ENCODE data around the gene KCNQ1. TPM values are rescaled to one million over a fixed set of nuclear protein-coding genes. Genes with fewer than 3 reads are reported as not detected.

The KCNQ1 gene
- total and polyA plus RNA-seq, 2 donors (not counting 1 experiment from before 2014, with no cell fraction given) = 21.5 to 28.8 TPM

GRCh38 chr11:2752923-2753322 is 308.1 kb downstream of the KCNQ1 start:
- TF ChIP-seq EZH2 (IDR thresholded peaks at IDR 0.05; ENCODE audit: borderline replicate concordance, insufficient read depth, low read depth, low read length, poor library complexity, severe bottlenecking) (no peak), CTCF (IDR thresholded peaks at IDR 0.05) (no peak)
- Mint-ChIP-seq H3K4me1 (no peaks in the 10 kb centered on the region), H3K27ac (no peak overlapping the region), H3K27me3 (no peaks in the 10 kb centered on the region), H3K4me3 (no peak overlapping the region), H3K9me3 (ENCODE audit: insufficient read depth) (peaks cover 2% of the 10 kb centered on the region)
- H3K27ac ChIP-seq (ENCODE audit: low read length in 2 of 2) = no peak overlapping the region
- ChIA-PET POLR2A (no interaction called here), CTCF (no interaction called here)
- H3K4me3 ChIP-seq (ENCODE audit: control extremely low read depth in 1 of 5, extremely low read depth in 1 of 5, insufficient read depth in 1 of 5, low read depth in 2 of 5, low read length in 4 of 5) = no peak overlapping the region
- DNase-seq (no peak), ATAC-seq (ENCODE audit: low read depth) (no peak)
- 89% methylated on average over 9 of the region's 12 CpGs for WGBS (ENCODE audit: insufficient coverage)
- no peaks in the 10 kb centered on the region for H3K36me3 ChIP-seq (replicated peaks in 1 of 2; ENCODE audit: control extremely low read depth in 1 of 2, control insufficient read depth in 1 of 2, extremely low read depth in 1 of 2, insufficient read depth in 2 of 2, low read length in 1 of 2)
- H3K27me3 ChIP-seq (replicated peaks in 1 of 4; ENCODE audit: control extremely low read depth in 1 of 4, control insufficient read depth in 3 of 4, insufficient read depth in 4 of 4, low read length in 3 of 4) = no peaks in the 10 kb centered on the region
- H2AFZ ChIP-seq (ENCODE audit: insufficient read depth, low read depth, low read length, poor library complexity, severe bottlenecking) = no peak overlapping the region
- intact Hi-C loops (cut with micrococcal nuclease) = no loop called here
- H3K4me2 ChIP-seq (replicated peaks; ENCODE audit: low read depth, low read length, poor library complexity, severe bottlenecking) = no peak overlapping the region
- H3K9ac ChIP-seq (ENCODE audit: low read length) = no peak overlapping the region
- no peaks in the 10 kb centered on the region for H3K4me1 ChIP-seq (ENCODE audit: control insufficient read depth in 2 of 2, insufficient read depth in 2 of 2, low read length in 2 of 2)
- peaks cover 0 to 34% (median 8%) of the 10 kb centered on the region in 3 donors for H3K9me3 ChIP-seq (ENCODE audit: control extremely low read depth in 1 of 3, control insufficient read depth in 2 of 3, insufficient read depth in 1 of 3, low read length in 2 of 3)
- no peaks in the 10 kb centered on the region for H3K79me2 ChIP-seq (ENCODE audit: control insufficient read depth, insufficient read depth, low read length)
- no peaks in the 10 kb centered on the region for H4K20me1 ChIP-seq (ENCODE audit: control insufficient read depth, insufficient read depth, low read length, poor library complexity, severe bottlenecking)

GRCh38 chr11:2754008-2754407 is 309.2 kb downstream of the KCNQ1 start:
- Histone ChIP-seq H3K36me3 (replicated peaks in 1 of 2; ENCODE audit: control extremely low read depth in 1 of 2, control insufficient read depth in 1 of 2, extremely low read depth in 1 of 2, insufficient read depth in 2 of 2, low read length in 1 of 2) (no peaks in the 10 kb centered on the region), H3K27ac (ENCODE audit: low read length in 2 of 2) (no peak overlapping the region), H3K9ac (ENCODE audit: low read length) (no peak overlapping the region), H3K27me3 (replicated peaks in 1 of 4; ENCODE audit: control extremely low read depth in 1 of 4, control insufficient read depth in 3 of 4, insufficient read depth in 4 of 4, low read length in 3 of 4) (no peaks in the 10 kb centered on the region), H2AFZ (ENCODE audit: insufficient read depth, low read depth, low read length, poor library complexity, severe bottlenecking) (no peak overlapping the region), H3K4me2 (replicated peaks; ENCODE audit: low read depth, low read length, poor library complexity, severe bottlenecking) (no peak overlapping the region), H3K4me1 (ENCODE audit: control insufficient read depth in 2 of 2, insufficient read depth in 2 of 2, low read length in 2 of 2) (no peaks in the 10 kb centered on the region), H3K9me3 (ENCODE audit: control extremely low read depth in 1 of 3, control insufficient read depth in 2 of 3, insufficient read depth in 1 of 3, low read length in 2 of 3) (peaks cover 0 to 30% (median 8%) of the 10 kb centered on the region in 3 donors), H3K79me2 (ENCODE audit: control insufficient read depth, insufficient read depth, low read length) (no peaks in the 10 kb centered on the region), H4K20me1 (ENCODE audit: control insufficient read depth, insufficient read depth, low read length, poor library complexity, severe bottlenecking) (no peaks in the 10 kb centered on the region), H3K4me3 (ENCODE audit: control extremely low read depth in 1 of 5, extremely low read depth in 1 of 5, insufficient read depth in 1 of 5, low read depth in 2 of 5, low read length in 4 of 5) (no peak overlapping the region)
- Mint-ChIP-seq H3K4me3 (no peak overlapping the region), H3K27me3 (no peaks in the 10 kb centered on the region), H3K27ac (no peak overlapping the region), H3K4me1 (no peaks in the 10 kb centered on the region), H3K9me3 (ENCODE audit: insufficient read depth) (peaks cover 2% of the 10 kb centered on the region)
- ChIA-PET CTCF (no interaction called here), POLR2A (no interaction called here)
- intact Hi-C loops (cut with micrococcal nuclease) = no loop called here
- DNase-seq (no peak), ATAC-seq (ENCODE audit: low read depth) (no peak)
- TF ChIP-seq CTCF (IDR thresholded peaks at IDR 0.05) (no peak), EZH2 (IDR thresholded peaks at IDR 0.05; ENCODE audit: borderline replicate concordance, insufficient read depth, low read depth, low read length, poor library complexity, severe bottlenecking) (no peak)
- 93% methylated on average over 2 of the region's 2 CpGs for WGBS (ENCODE audit: insufficient coverage)

Data from B cell (primary cell).